Measurements from ENCODE around the gene TMEM255B. TPM values are rescaled to one million over a fixed set of nuclear protein-coding genes. Genes with fewer than 3 reads are reported as not detected.

The TMEM255B gene
- total and polyA plus RNA-seq, 9 of the 15 experiments (the other 6 are each of a cell fraction or from before 2014, with no cell fraction given) = 0.01 to 0.75 (median 0.23) TPM

DNA sequence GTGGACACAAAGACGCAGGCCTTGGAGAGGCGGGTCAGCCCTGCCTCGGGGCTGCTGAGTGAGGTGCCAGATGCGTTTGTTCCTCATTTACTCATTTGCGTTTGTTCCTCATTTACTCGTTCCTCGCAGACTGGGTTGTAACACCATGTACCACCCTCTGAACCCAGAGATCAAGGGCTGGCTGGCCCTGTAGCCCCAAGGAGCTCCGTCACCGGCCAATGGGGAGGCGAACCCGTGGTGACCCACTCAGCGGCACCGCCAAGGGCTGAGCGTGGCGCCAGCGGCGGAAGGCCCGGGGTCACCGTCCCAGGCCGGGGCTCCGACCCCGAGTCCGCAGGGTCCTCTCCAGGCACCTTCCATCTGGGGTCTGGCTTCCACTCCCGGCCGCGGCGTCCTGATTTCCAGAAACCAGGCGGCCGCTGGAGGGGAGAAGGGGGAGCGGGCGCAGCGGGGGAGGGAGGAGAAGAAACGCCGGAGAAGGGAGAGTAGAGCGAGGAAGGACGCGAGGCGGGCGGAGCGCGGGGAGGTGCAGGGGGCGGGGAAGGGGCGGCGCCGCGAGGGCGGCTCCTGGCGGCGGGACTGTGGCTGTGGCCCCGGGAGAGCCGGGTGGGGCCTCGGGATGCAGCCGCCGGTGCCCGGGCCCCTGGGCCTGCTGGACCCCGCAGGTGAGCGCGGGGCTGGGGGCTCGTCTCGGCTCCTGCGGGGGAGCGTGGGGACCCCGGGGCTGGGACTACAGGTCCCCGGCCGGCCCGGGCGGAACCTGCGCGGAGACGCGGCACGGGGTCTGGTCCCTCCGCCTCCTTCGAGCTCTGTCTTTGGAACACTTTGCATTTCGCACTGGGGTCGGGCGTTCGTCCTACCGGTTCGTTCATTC is at the start of gene TMEM255B (continued):
- TF ChIP-seq ETV6 (IDR thresholded peaks at IDR 0.05; ENCODE audit: borderline replicate concordance in 1 of 2, low read depth in 2 of 2, low read length in 1 of 2) (no peak), ETV6 (CRISPR knock-in tag; IDR thresholded peaks at IDR 0.05; ENCODE audit: borderline replicate concordance) (no peak), BACH1 (tag; IDR thresholded peaks at IDR 0.05) (no peak), MAZ (CRISPR knock-in tag; conservative IDR thresholded peaks at IDR 0.05 in 1 of 2, IDR thresholded peaks at IDR 0.05 in 1 of 2) (0 out of 4 replicates have a peak, but pooled peaks of 1 of the 2 experiments have one; percentile 37), ZFX (CRISPR knock-in tag; IDR thresholded peaks at IDR 0.05) (peak; percentile 65), CCNT2 (IDR thresholded peaks at IDR 0.05; ENCODE audit: borderline replicate concordance, extremely low read depth, insufficient read length, low read depth, low read length) (peak; percentile 48), POLR2G (IDR thresholded peaks at IDR 0.05; ENCODE audit: low read depth, low read length) (peak; percentile 68), CBX5 (IDR thresholded peaks at IDR 0.05; ENCODE audit: borderline replicate concordance, low read depth) (no peak), HMG20B (CRISPR knock-in tag; IDR thresholded peaks at IDR 0.05) (no peak), RBFOX2 (IDR thresholded peaks at IDR 0.05; ENCODE audit: low read depth, low read length) (peak; percentile 69), NFIX (CRISPR knock-in tag; IDR thresholded peaks at IDR 0.05; ENCODE audit: low read depth) (no peak), CXXC5 (CRISPR knock-in tag; IDR thresholded peaks at IDR 0.05) (peak; percentile 27; the same call in 1 of the 2 replicates)
- TF ChIP-seq, protein P1, sequence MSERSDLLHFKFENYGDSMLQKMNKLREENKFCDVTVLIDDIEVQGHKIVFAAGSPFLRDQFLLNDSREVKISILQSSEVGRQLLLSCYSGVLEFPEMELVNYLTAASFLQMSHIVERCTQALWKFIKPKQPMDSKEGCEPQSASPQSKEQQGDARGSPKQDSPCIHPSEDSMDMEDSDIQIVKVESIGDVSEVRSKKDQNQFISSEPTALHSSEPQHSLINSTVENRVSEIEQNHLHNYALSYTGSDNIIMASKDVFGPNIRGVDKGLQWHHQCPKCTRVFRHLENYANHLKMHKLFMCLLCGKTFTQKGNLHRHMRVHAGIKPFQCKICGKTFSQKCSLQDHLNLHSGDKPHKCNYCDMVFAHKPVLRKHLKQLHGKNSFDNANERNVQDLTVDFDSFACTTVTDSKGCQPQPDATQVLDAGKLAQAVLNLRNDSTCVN (CRISPR knock-in tag; IDR thresholded peaks at IDR 0.05) = no peak
- TF ChIP-seq, protein P2, sequence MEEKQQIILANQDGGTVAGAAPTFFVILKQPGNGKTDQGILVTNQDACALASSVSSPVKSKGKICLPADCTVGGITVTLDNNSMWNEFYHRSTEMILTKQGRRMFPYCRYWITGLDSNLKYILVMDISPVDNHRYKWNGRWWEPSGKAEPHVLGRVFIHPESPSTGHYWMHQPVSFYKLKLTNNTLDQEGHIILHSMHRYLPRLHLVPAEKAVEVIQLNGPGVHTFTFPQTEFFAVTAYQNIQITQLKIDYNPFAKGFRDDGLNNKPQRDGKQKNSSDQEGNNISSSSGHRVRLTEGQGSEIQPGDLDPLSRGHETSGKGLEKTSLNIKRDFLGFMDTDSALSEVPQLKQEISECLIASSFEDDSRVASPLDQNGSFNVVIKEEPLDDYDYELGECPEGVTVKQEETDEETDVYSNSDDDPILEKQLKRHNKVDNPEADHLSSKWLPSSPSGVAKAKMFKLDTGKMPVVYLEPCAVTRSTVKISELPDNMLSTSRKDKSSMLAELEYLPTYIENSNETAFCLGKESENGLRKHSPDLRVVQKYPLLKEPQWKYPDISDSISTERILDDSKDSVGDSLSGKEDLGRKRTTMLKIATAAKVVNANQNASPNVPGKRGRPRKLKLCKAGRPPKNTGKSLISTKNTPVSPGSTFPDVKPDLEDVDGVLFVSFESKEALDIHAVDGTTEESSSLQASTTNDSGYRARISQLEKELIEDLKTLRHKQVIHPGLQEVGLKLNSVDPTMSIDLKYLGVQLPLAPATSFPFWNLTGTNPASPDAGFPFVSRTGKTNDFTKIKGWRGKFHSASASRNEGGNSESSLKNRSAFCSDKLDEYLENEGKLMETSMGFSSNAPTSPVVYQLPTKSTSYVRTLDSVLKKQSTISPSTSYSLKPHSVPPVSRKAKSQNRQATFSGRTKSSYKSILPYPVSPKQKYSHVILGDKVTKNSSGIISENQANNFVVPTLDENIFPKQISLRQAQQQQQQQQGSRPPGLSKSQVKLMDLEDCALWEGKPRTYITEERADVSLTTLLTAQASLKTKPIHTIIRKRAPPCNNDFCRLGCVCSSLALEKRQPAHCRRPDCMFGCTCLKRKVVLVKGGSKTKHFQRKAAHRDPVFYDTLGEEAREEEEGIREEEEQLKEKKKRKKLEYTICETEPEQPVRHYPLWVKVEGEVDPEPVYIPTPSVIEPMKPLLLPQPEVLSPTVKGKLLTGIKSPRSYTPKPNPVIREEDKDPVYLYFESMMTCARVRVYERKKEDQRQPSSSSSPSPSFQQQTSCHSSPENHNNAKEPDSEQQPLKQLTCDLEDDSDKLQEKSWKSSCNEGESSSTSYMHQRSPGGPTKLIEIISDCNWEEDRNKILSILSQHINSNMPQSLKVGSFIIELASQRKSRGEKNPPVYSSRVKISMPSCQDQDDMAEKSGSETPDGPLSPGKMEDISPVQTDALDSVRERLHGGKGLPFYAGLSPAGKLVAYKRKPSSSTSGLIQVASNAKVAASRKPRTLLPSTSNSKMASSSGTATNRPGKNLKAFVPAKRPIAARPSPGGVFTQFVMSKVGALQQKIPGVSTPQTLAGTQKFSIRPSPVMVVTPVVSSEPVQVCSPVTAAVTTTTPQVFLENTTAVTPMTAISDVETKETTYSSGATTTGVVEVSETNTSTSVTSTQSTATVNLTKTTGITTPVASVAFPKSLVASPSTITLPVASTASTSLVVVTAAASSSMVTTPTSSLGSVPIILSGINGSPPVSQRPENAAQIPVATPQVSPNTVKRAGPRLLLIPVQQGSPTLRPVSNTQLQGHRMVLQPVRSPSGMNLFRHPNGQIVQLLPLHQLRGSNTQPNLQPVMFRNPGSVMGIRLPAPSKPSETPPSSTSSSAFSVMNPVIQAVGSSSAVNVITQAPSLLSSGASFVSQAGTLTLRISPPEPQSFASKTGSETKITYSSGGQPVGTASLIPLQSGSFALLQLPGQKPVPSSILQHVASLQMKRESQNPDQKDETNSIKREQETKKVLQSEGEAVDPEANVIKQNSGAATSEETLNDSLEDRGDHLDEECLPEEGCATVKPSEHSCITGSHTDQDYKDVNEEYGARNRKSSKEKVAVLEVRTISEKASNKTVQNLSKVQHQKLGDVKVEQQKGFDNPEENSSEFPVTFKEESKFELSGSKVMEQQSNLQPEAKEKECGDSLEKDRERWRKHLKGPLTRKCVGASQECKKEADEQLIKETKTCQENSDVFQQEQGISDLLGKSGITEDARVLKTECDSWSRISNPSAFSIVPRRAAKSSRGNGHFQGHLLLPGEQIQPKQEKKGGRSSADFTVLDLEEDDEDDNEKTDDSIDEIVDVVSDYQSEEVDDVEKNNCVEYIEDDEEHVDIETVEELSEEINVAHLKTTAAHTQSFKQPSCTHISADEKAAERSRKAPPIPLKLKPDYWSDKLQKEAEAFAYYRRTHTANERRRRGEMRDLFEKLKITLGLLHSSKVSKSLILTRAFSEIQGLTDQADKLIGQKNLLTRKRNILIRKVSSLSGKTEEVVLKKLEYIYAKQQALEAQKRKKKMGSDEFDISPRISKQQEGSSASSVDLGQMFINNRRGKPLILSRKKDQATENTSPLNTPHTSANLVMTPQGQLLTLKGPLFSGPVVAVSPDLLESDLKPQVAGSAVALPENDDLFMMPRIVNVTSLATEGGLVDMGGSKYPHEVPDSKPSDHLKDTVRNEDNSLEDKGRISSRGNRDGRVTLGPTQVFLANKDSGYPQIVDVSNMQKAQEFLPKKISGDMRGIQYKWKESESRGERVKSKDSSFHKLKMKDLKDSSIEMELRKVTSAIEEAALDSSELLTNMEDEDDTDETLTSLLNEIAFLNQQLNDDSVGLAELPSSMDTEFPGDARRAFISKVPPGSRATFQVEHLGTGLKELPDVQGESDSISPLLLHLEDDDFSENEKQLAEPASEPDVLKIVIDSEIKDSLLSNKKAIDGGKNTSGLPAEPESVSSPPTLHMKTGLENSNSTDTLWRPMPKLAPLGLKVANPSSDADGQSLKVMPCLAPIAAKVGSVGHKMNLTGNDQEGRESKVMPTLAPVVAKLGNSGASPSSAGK (IDR thresholded peaks at IDR 0.05) = peak; percentile 60
